Motor neuron (in vitro differentiated cells): ENCODE measurements around the gene ADAP1. TPM values are rescaled to one million over a fixed set of nuclear protein-coding genes. Genes with fewer than 3 reads are reported as not detected.

Source experiments
- ATAC-seq, 8 experiments: fragments of 200-7000 bp; cut with Tn5 transposase; replicated peaks in 6 of 8; 2 replicates each; pipeline ENCODE4 v1.8.0; 2021; ENCODE audit warnings: mild to moderate bottlenecking in 8 of 8, moderate library complexity in 8 of 8
- H3K27ac ChIP-seq, 2 donors: fragments of 250-450 bp; sonication (Bioruptor Pico); 2 replicates each; pipeline ENCODE4 v1.9.0; 2021; ENCODE audit warnings: antibody characterized with exemption in 2 of 2, mild to moderate bottlenecking in 2 of 2, moderate library complexity in 1 of 2
- H3K4me1 ChIP-seq, 2 donors: fragments of 250-450 bp; sonication (Bioruptor Pico); replicated peaks in 1 of 2; 2 replicates each; pipeline ENCODE4 v1.6.1; 2021; ENCODE audit warnings: antibody characterized with exemption in 2 of 2, mild to moderate bottlenecking in 2 of 2, moderate library complexity in 1 of 2
- H3K4me3 ChIP-seq, 5 donors: fragments of 250-450 bp; sonication (Bioruptor Pico); 2 replicates each; pipeline ENCODE4 v1.9.0; 2021; ENCODE audit warnings: antibody characterized with exemption in 5 of 5, mild to moderate bottlenecking in 5 of 5, moderate library complexity in 4 of 5
- WGBS, 10 experiments: fragments of 450-650 bp; shearing (Covaris generic); methylation state at CpG; one replicate each; pipeline ENCODE4 v1.0.0; 2022; 5-methylcytosine and 5-hydroxymethylcytosine counted together
- in situ Hi-C, 9 experiments: fragments of 400-800 bp; cut with MboI; loops; one replicate each; pipeline ENCODE4 v1.15.0; 2021; ENCODE audit warnings: low sequenced_read_pairs in 9 of 9, low pct_unique_long_range_greater_than_20kb in 2 of 9; ENCODE audit not compliant: unreplicated experiment in 9 of 9
- total RNA-seq, 8 experiments: library from RNA; unstranded; fragments of 300-600 nt; gene quantifications; 2 replicates each; pipeline versions ENCODE4 v1.2.3 to v1.2.4, GENCODE V29; 2022

The ADAP1 gene
- total RNA-seq, 8 experiments from 2014 or later, result 1.3 to 24.2 (median 3.7) TPM

GRCh38 chr7:906776-907157, 47.7 kb downstream of the ADAP1 start:
- WGBS, 10 experiments, result 20 to 53% methylated on average over 1 to 3 of the region's 10 CpGs; no CpG with 5 or more reads in 8 of the 10 experiments
- no peak overlapping the region for H3K27ac ChIP-seq
- in situ Hi-C loops, result no loop called here
- ATAC-seq, result peak in 1 of 8 experiments; percentile 6
- no peak overlapping the region for H3K4me3 ChIP-seq
- H3K4me1 ChIP-seq, result peaks cover 0 to 10% of the 10 kb centered on the region in 2 donors

GRCh38 chr7:904847-905246, 49.6 kb downstream of the ADAP1 start:
- peak in 2 of 8 experiments; percentile 3 to 6 for ATAC-seq
- no peak overlapping the region for H3K27ac ChIP-seq
- H3K4me1 ChIP-seq, result peaks cover 3 to 19% of the 10 kb centered on the region in 2 donors
- in situ Hi-C loops, result no loop called here
- H3K4me3 ChIP-seq, result no peak overlapping the region
- 20 to 25% methylated on average over 2 of the region's 20 CpGs; no CpG with 5 or more reads in 8 of the 10 experiments for WGBS, 10 experiments

GRCh38 chr7:903921-904755, 50.3 kb downstream of the ADAP1 start:
- H3K4me3 ChIP-seq, result no peak overlapping the region
- in situ Hi-C loops, result no loop called here
- peaks cover 3 to 20% of the 10 kb centered on the region in 2 donors for H3K4me1 ChIP-seq
- WGBS, 10 experiments, result 87 to 90% methylated on average over 2 to 16 of the region's 37 CpGs; no CpG with 5 or more reads in 8 of the 10 experiments
- ATAC-seq, result no peak
- no peak overlapping the region for H3K27ac ChIP-seq

GRCh38 chr7:902996-903395, 51.5 kb downstream of the ADAP1 start:
- no peak for ATAC-seq
- Histone ChIP-seq H3K4me1 (peaks cover 3 to 19% of the 10 kb centered on the region in 2 donors), H3K4me3 (no peak overlapping the region), H3K27ac (no peak overlapping the region)
- 29 to 97% (median 79%) methylated on average over 2 to 7 of the region's 22 CpGs; no CpG with 5 or more reads in 4 of the 10 experiments for WGBS, 10 experiments
- in situ Hi-C loops, result no loop called here

- in situ Hi-C loops, result no loop called here
- Histone ChIP-seq H3K27ac (no peak overlapping the region), H3K4me3 (no peak overlapping the region), H3K4me1 (peaks cover 3 to 24% of the 10 kb centered on the region in 2 donors)
- WGBS, 10 experiments, result 15 to 100% (median 20%) methylated on average over 1 to 4 of the region's 24 CpGs; no CpG with 5 or more reads in 7 of the 10 experiments
- ATAC-seq, result peak; percentile 78 to 92 (median 81)
Observed at GRCh38 chr7:901388-902154, 52.9 kb downstream of the ADAP1 start.

GRCh38 chr7:901041-901387, 53.5 kb downstream of the ADAP1 start:
- Histone ChIP-seq H3K4me3 (no peak overlapping the region), H3K27ac (peak overlapping the region in 1 of 2 donors; percentile 1), H3K4me1 (peaks cover 3 to 24% of the 10 kb centered on the region in 2 donors)
- ATAC-seq, result peak in 2 of 8 experiments; percentile 7 to 17
- in situ Hi-C loops, result no loop called here
- 75 to 100% methylated on average over 1 to 2 of the region's 8 CpGs; no CpG with 5 or more reads in 8 of the 10 experiments for WGBS, 10 experiments

GRCh38 chr7:900331-901040, 54.0 kb downstream of the ADAP1 start:
- 92% methylated on average over 5 of the region's 26 CpGs; no CpG with 5 or more reads in 9 of the 10 experiments for WGBS, 10 experiments
- Histone ChIP-seq H3K4me1 (peaks cover 3 to 24% of the 10 kb centered on the region in 2 donors), H3K27ac (no peak overlapping the region), H3K4me3 (no peak overlapping the region)
- ATAC-seq, result no peak
- in situ Hi-C loops, result no loop called here

GRCh38 chr7:899806-900205, 54.7 kb downstream of the ADAP1 start:
- peaks cover 3 to 24% of the 10 kb centered on the region in 2 donors for H3K4me1 ChIP-seq
- no peak for ATAC-seq
- WGBS, 10 experiments, result 100% methylated on average over 1 of the region's 16 CpGs; no CpG with 5 or more reads in 9 of the 10 experiments
- in situ Hi-C loops, result no loop called here
- no peak overlapping the region for H3K27ac ChIP-seq
- no peak overlapping the region for H3K4me3 ChIP-seq

- in situ Hi-C loops, result no loop called here
- peaks cover 3 to 20% of the 10 kb centered on the region in 2 donors for H3K4me1 ChIP-seq
- no peak overlapping the region for H3K27ac ChIP-seq
- ATAC-seq, result no peak
- WGBS, 10 experiments, result 60 to 80% (median 72%) methylated on average over 2 to 19 of the region's 54 CpGs; no CpG with 5 or more reads in 7 of the 10 experiments
- no peak overlapping the region for H3K4me3 ChIP-seq
Observed at GRCh38 chr7:898855-899681, 55.4 kb downstream of the ADAP1 start.

GRCh38 chr7:898460-898854, 56.0 kb downstream of the ADAP1 start:
- Histone ChIP-seq H3K27ac (no peak overlapping the region), H3K4me3 (no peak overlapping the region), H3K4me1 (peaks cover 3 to 20% of the 10 kb centered on the region in 2 donors)
- WGBS, 10 experiments, result 87% methylated on average over 3 of the region's 18 CpGs; no CpG with 5 or more reads in 9 of the 10 experiments
- peak in 1 of 8 experiments; percentile 3 for ATAC-seq
- in situ Hi-C loops, result no loop called here

GRCh38 chr7:897771-898376, 56.6 kb downstream of the ADAP1 start:
- ATAC-seq, result peak in 5 of 8 experiments; percentile 1 to 19 (median 11)
- Histone ChIP-seq H3K4me3 (no peak overlapping the region), H3K4me1 (peaks cover 3 to 20% of the 10 kb centered on the region in 2 donors), H3K27ac (no peak overlapping the region)
- no CpG with 5 or more reads among the region's 27 CpGs for WGBS, 10 experiments
- in situ Hi-C loops, result no loop called here

GRCh38 chr7:897086-897485, 57.4 kb downstream of the ADAP1 start:
- 60 to 100% (median 98%) methylated on average over 1 to 4 of the region's 14 CpGs; no CpG with 5 or more reads in 6 of the 10 experiments for WGBS, 10 experiments
- in situ Hi-C loops, result no loop called here
- ATAC-seq, result no peak
- no peak overlapping the region for H3K4me3 ChIP-seq
- H3K4me1 ChIP-seq, result peaks cover 3 to 20% of the 10 kb centered on the region in 2 donors
- no peak overlapping the region for H3K27ac ChIP-seq
